ENCODE data around the gene SHROOM2.

The SHROOM2 gene

GRCh38 chrX:9955506-9955905 is 169.3 kb downstream of the SHROOM2 start:
- DNase-seq = no peak

- no peak for DNase-seq
Observed at GRCh38 chrX:9957743-9958142, 171.5 kb downstream of the SHROOM2 start.

- DNase-seq = no peak
Observed at GRCh38 chrX:9958183-9958582, 172.0 kb downstream of the SHROOM2 start.

- DNase-seq = no peak
Observed at GRCh38 chrX:9961750-9962149, 175.5 kb downstream of the SHROOM2 start.

GRCh38 chrX:9966775-9967408 is 180.7 kb downstream of the SHROOM2 start, which contains the start of gene CLDN34:
CLDN34 (plus strand) TSS chrX:9967358; CDS start chrX:9967358, 0 bp downstream.
- DNase-seq = no peak

GRCh38 chrX:9977635-9978034 is 191.4 kb downstream of the SHROOM2 start:
- DNase-seq = no peak

GRCh38 chrX:9980401-9980800 is 194.2 kb downstream of the SHROOM2 start:
- peak in 1 of 2 experiments; percentile 33 for DNase-seq

GRCh38 chrX:9980927-9981326 is 194.7 kb downstream of the SHROOM2 start:
- no peak for DNase-seq

- DNase-seq = no peak
Observed at GRCh38 chrX:9983441-9983840, 197.2 kb downstream of the SHROOM2 start.

- DNase-seq = no peak
Observed at GRCh38 chrX:9983846-9984245, 197.6 kb downstream of the SHROOM2 start.

GRCh38 chrX:9988762-9989161 is 202.5 kb downstream of the SHROOM2 start:
- DNase-seq = no peak

- no peak for DNase-seq
Observed at GRCh38 chrX:9992061-9992460, 205.8 kb downstream of the SHROOM2 start.

GRCh38 chrX:9992724-9993123 is 206.5 kb downstream of the SHROOM2 start:
- DNase-seq = no peak

- peak; percentile 65 to 90 for DNase-seq
Observed at GRCh38 chrX:9995855-9996339, 209.7 kb downstream of the SHROOM2 start.

- DNase-seq = no peak
Observed at GRCh38 chrX:9997041-9997440, 210.8 kb downstream of the SHROOM2 start.

GRCh38 chrX:9997524-9997923 is 211.3 kb downstream of the SHROOM2 start:
- no peak for DNase-seq

Data from NCI-H526 (cell line).